HG03159 (cell line): ENCODE data around the gene UNC93A.
"Not testable (repeated sequence)": the region's sequence is repeated elsewhere in the genome, so short reads cannot be mapped to it uniquely, and the experiment has no call there.

Experiments
- ATAC-seq: cut with Tn5 transposase; IDR thresholded peaks from one replicate; pipeline ENCODE4 v1.9.1; 2021; ENCODE audit warnings: mild to moderate bottlenecking, moderate library complexity; ENCODE audit not compliant: unreplicated experiment

Gene UNC93A

GRCh38 chr6:167270499-167271311, 20.4 kb upstream of the UNC93A start:
- no peak for ATAC-seq

- no peak for ATAC-seq
These were observed 19.0 kb upstream of the UNC93A start for GRCh38 chr6:167272151-167272550.

- ATAC-seq, result no peak
These were observed 18.3 kb upstream of the UNC93A start for GRCh38 chr6:167272696-167273379.

- ATAC-seq, result no peak
These were observed 16.8 kb upstream of the UNC93A start for GRCh38 chr6:167274270-167274669.

GRCh38 chr6:167275001-167275400, 16.1 kb upstream of the UNC93A start:
- ATAC-seq, result no peak

GRCh38 chr6:167275436-167275835, 15.7 kb upstream of the UNC93A start:
- ATAC-seq, result no peak

- ATAC-seq, result no peak
These were observed 14.2 kb upstream of the UNC93A start for GRCh38 chr6:167276772-167277533.

- not testable (repeated sequence) for ATAC-seq
These were observed 12.8 kb upstream of the UNC93A start for GRCh38 chr6:167278173-167278940.

- ATAC-seq, result no peak
These were observed 11.2 kb upstream of the UNC93A start for GRCh38 chr6:167279766-167280446.

- ATAC-seq, result not testable (repeated sequence)
These were observed 10.6 kb upstream of the UNC93A start for GRCh38 chr6:167280466-167280865.

GRCh38 chr6:167282165-167282564, 8.9 kb upstream of the UNC93A start:
- no peak for ATAC-seq

- ATAC-seq, result not testable (repeated sequence)
These were observed 6.5 kb upstream of the UNC93A start for GRCh38 chr6:167284565-167284964.

- no peak for ATAC-seq
These were observed 5.9 kb upstream of the UNC93A start for GRCh38 chr6:167285077-167285770.

- ATAC-seq, result no peak
These were observed 3.5 kb upstream of the UNC93A start for GRCh38 chr6:167287513-167288048.

GRCh38 chr6:167288591-167289225, 2.4 kb upstream of the UNC93A start:
- peak; percentile 88 for ATAC-seq

- not testable (repeated sequence) for ATAC-seq
These were observed 1.8 kb upstream of the UNC93A start for GRCh38 chr6:167289291-167289690.

- no peak for ATAC-seq
These were observed 647 bp downstream of the UNC93A start for GRCh38 chr6:167291623-167292300.
